DND-41 (cell line): ENCODE results near the gene ALDH1L1.

Experiments used
- ATAC-seq: fragments of 200-7000 bp; cut with Tn5 transposase; 3 replicates; pipeline ENCODE4 v1.9.1; 2021; ENCODE audit warnings: low read depth; ENCODE audit not compliant: insufficient read depth
- DNase-seq: peaks from one replicate; pipeline ENCODE4 v3.0.0-alpha.2; 2020
- H2AFZ ChIP-seq: 2 replicates; pipeline ENCODE4 v1.6.0; 2012; ENCODE audit warnings: low read depth, low read length
- H3K27ac ChIP-seq: 2 replicates; pipeline ENCODE4 v1.5.1; 2012; ENCODE audit warnings: low read length, inconsistent platforms
- H3K27me3 ChIP-seq: fragments of 200-600 bp; sonication (generic); 2 replicates; pipeline ENCODE4 v1.6.0; 2012; ENCODE audit warnings: low read length, mild to moderate bottlenecking, inconsistent platforms; ENCODE audit not compliant: insufficient read depth, poor library complexity
- H3K36me3 ChIP-seq: 2 replicates; pipeline ENCODE4 v1.5.1; 2012; ENCODE audit warnings: low read length, inconsistent platforms; ENCODE audit not compliant: insufficient read depth
- H3K4me1 ChIP-seq: 2 replicates; pipeline ENCODE4 v1.5.1; 2012; ENCODE audit warnings: mild to moderate bottlenecking, low read length; ENCODE audit not compliant: insufficient read depth
- H3K4me2 ChIP-seq: 2 replicates; pipeline ENCODE4 v1.6.0; 2012; ENCODE audit warnings: mild to moderate bottlenecking, moderate library complexity, low read length, inconsistent platforms; ENCODE audit not compliant: insufficient read depth
- H3K4me3 ChIP-seq, 2 experiments: fragments of 200-600 bp in 1 of 2; shearing (Covaris generic) in 1 of 2; 2 replicates each; pipeline ENCODE4 v1.5.1; 2012 to 2016; ENCODE audit warnings: inconsistent platforms in 2 of 2, low read length in 2 of 2, mild to moderate bottlenecking in 2 of 2, low read depth in 1 of 2, moderate library complexity in 1 of 2
- H3K79me2 ChIP-seq: 2 replicates; pipeline ENCODE4 v1.6.0; 2012; ENCODE audit warnings: low read length, inconsistent platforms; ENCODE audit not compliant: insufficient read depth
- H3K9ac ChIP-seq: 2 replicates; pipeline ENCODE4 v1.6.0; 2012; ENCODE audit warnings: low read depth, mild to moderate bottlenecking, inconsistent platforms, low read length, moderate library complexity
- H3K9me3 ChIP-seq: 2 replicates; pipeline ENCODE4 v1.5.1; 2012; ENCODE audit warnings: low read length, moderate library complexity, mild to moderate bottlenecking, inconsistent platforms; ENCODE audit not compliant: insufficient read depth, severe bottlenecking
- H4K20me1 ChIP-seq: 2 replicates; pipeline ENCODE4 v1.6.0; 2012; ENCODE audit warnings: low read length; ENCODE audit not compliant: insufficient read depth
- EZH2 ChIP-seq: IDR thresholded peaks from 3 replicates; pipeline ENCODE4 v1.6.1; 2012; ENCODE audit warnings: borderline replicate concordance, low read depth, mild to moderate bottlenecking, moderate library complexity, low read length, inconsistent platforms; ENCODE audit not compliant: severe bottlenecking
- TF ChIP-seq, protein P1 (sequence below): IDR thresholded peaks from 2 replicates; pipeline ENCODE4 v1.5.1; 2012; ENCODE audit warnings: borderline replicate concordance, low read length, moderate library complexity, mild to moderate bottlenecking; ENCODE audit not compliant: poor library complexity, severe bottlenecking; ENCODE audit errors: extremely low read depth

Gene ALDH1L1

GRCh38 chr3:126087552-126088175 lies 92.7 kb downstream of the ALDH1L1 start:
- H3K27me3 ChIP-seq: no peaks in the 10 kb centered on the region
- ATAC-seq: no peak
- peaks cover 7% of the 10 kb centered on the region for H3K79me2 ChIP-seq
- no peak overlapping the region for H3K9ac ChIP-seq
- no peak overlapping the region for H2AFZ ChIP-seq
- DNase-seq: no peak
- H3K27ac ChIP-seq: no peak overlapping the region
- no peak overlapping the region for H3K4me2 ChIP-seq
- TF ChIP-seq, protein P1, sequence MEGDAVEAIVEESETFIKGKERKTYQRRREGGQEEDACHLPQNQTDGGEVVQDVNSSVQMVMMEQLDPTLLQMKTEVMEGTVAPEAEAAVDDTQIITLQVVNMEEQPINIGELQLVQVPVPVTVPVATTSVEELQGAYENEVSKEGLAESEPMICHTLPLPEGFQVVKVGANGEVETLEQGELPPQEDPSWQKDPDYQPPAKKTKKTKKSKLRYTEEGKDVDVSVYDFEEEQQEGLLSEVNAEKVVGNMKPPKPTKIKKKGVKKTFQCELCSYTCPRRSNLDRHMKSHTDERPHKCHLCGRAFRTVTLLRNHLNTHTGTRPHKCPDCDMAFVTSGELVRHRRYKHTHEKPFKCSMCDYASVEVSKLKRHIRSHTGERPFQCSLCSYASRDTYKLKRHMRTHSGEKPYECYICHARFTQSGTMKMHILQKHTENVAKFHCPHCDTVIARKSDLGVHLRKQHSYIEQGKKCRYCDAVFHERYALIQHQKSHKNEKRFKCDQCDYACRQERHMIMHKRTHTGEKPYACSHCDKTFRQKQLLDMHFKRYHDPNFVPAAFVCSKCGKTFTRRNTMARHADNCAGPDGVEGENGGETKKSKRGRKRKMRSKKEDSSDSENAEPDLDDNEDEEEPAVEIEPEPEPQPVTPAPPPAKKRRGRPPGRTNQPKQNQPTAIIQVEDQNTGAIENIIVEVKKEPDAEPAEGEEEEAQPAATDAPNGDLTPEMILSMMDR: no peak
- H4K20me1 ChIP-seq: no peaks in the 10 kb centered on the region
- H3K4me1 ChIP-seq: peaks cover 14% of the 10 kb centered on the region
- H3K4me3 ChIP-seq: no peak overlapping the region
- no peaks in the 10 kb centered on the region for H3K36me3 ChIP-seq
- peaks cover 17% of the 10 kb centered on the region for H3K9me3 ChIP-seq

DNA sequence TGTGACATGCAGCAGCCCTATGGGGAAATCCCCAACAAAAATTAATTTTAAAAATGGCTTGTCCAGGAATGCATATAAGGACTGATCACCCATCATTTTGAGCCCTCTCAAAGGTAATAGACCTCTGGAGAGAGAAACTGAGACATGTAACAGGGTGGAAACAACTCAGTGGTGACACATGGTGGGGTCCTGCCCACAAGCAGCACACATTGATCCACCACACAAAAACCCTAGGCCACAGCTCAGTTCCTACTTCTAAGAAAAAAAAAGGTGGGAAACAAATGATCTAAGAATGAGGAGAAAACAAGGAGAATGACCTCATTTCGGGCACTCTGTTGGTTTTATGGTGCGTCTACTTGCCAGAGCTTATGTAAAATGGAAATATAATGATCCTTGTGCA lies 94.5 kb downstream of the ALDH1L1 start:
- ATAC-seq: no peak
- no peak for DNase-seq
- no peak overlapping the region for H3K27ac ChIP-seq
- TF ChIP-seq, protein P1: no peak
- TF ChIP-seq EZH2: no peak
- no peaks in the 10 kb centered on the region for H3K27me3 ChIP-seq
- H4K20me1 ChIP-seq: no peaks in the 10 kb centered on the region
- H3K79me2 ChIP-seq: peaks cover 11% of the 10 kb centered on the region
- no peak overlapping the region for H3K4me2 ChIP-seq
- H3K9ac ChIP-seq: no peak overlapping the region
- H3K4me1 ChIP-seq: peaks cover 22% of the 10 kb centered on the region
- peaks cover 17% of the 10 kb centered on the region for H3K9me3 ChIP-seq
- no peaks in the 10 kb centered on the region for H3K36me3 ChIP-seq
- H2AFZ ChIP-seq: no peak overlapping the region
- H3K4me3 ChIP-seq: no peak overlapping the region

DNA sequence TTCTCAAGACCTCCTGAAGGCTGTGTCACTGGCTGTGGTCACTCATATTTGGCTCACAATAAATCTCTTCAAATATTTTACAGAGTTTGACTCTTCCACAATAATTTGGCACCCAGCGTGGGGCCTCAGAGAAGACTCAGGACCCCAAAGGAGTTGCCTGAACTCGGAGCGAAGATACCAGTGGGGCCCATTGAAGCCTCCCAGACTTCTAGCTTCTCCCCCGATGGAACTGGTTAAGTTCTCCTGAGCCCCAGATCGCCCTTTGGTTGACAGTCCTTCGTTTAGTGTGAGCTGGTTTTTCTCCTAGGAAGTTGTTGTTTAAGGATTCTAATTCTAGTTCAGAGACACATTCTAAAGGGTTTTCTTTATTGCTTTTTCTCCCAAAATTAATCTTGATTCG lies 95.1 kb downstream of the ALDH1L1 start:
- H3K36me3 ChIP-seq: no peaks in the 10 kb centered on the region
- H2AFZ ChIP-seq: no peak overlapping the region
- no peak for ATAC-seq
- H3K9ac ChIP-seq: no peak overlapping the region
- no peak overlapping the region for H3K4me3 ChIP-seq
- H3K4me2 ChIP-seq: 0 out of 2 replicates have a peak overlapping the region, but pooled peaks have one; percentile 87
- peaks cover 22% of the 10 kb centered on the region for H3K4me1 ChIP-seq
- H3K27me3 ChIP-seq: no peaks in the 10 kb centered on the region
- H3K27ac ChIP-seq: no peak overlapping the region
- no peak for TF ChIP-seq EZH2
- TF ChIP-seq, protein P1: no peak
- DNase-seq: no peak
- no peaks in the 10 kb centered on the region for H4K20me1 ChIP-seq
- peaks cover 17% of the 10 kb centered on the region for H3K9me3 ChIP-seq
- peaks cover 11% of the 10 kb centered on the region for H3K79me2 ChIP-seq
